Measurements from ENCODE around the gene DTWD2. TPM values are rescaled to one million over a fixed set of nuclear protein-coding genes. Genes with fewer than 3 reads are reported as not detected.

Gene DTWD2
- total and polyA plus RNA-seq, 2 experiments from 2014 or later, result 4.1 to 15.4 TPM

- Histone ChIP-seq H3K27me3 (ENCODE audit: insufficient read depth) (no peaks in the 10 kb centered on the region), H2AFZ (no peak overlapping the region), H3K9me2 (ENCODE audit: insufficient read depth) (no peaks in the 10 kb centered on the region), H3K4me1 (ENCODE audit: insufficient read depth) (peaks cover 8% of the 10 kb centered on the region; the same call in 1 of the 2 replicates), H3F3A (replicated peaks; ENCODE audit: low read depth) (no peaks in the 10 kb centered on the region), H3K27ac (ENCODE audit: low read depth) (no peak overlapping the region), H4K20me1 (replicated peaks; ENCODE audit: insufficient read depth) (no peaks in the 10 kb centered on the region), H3K4me3 (no peak overlapping the region), H3K4me2 (no peak overlapping the region), H3K79me2 (replicated peaks; ENCODE audit: insufficient read depth) (no peaks in the 10 kb centered on the region), H3K36me3 (ENCODE audit: insufficient read depth) (peaks cover 7% of the 10 kb centered on the region; the same call in 1 of the 2 replicates)
- Mint-ChIP-seq H3K27me3 (ENCODE audit: insufficient read depth, low read depth, poor library complexity) (no peaks in the 10 kb centered on the region), H3K27ac (no peak overlapping the region), H3K9me3 (peaks cover 3% of the 10 kb centered on the region; the same call in 1 of the 3 replicates), H3K4me3 (no peak overlapping the region), H3K36me3 (ENCODE audit: low read depth) (peaks cover 12% of the 10 kb centered on the region; the same call in 2 of the 3 replicates), H3K4me1 (peaks cover 10% of the 10 kb centered on the region)
- DNase-seq (ENCODE audit: low spot score) (no peak), ATAC-seq (no peak)
- no peak for TF ChIP-seq CREB1 (CRISPR knock-in tag; IDR thresholded peaks at IDR 0.05; ENCODE audit: low read depth)
- no peak for TF ChIP-seq EZH2 (IDR thresholded peaks at IDR 0.05; ENCODE audit: low read depth, unreplicated experiment)
- TF ChIP-seq, protein P1, sequence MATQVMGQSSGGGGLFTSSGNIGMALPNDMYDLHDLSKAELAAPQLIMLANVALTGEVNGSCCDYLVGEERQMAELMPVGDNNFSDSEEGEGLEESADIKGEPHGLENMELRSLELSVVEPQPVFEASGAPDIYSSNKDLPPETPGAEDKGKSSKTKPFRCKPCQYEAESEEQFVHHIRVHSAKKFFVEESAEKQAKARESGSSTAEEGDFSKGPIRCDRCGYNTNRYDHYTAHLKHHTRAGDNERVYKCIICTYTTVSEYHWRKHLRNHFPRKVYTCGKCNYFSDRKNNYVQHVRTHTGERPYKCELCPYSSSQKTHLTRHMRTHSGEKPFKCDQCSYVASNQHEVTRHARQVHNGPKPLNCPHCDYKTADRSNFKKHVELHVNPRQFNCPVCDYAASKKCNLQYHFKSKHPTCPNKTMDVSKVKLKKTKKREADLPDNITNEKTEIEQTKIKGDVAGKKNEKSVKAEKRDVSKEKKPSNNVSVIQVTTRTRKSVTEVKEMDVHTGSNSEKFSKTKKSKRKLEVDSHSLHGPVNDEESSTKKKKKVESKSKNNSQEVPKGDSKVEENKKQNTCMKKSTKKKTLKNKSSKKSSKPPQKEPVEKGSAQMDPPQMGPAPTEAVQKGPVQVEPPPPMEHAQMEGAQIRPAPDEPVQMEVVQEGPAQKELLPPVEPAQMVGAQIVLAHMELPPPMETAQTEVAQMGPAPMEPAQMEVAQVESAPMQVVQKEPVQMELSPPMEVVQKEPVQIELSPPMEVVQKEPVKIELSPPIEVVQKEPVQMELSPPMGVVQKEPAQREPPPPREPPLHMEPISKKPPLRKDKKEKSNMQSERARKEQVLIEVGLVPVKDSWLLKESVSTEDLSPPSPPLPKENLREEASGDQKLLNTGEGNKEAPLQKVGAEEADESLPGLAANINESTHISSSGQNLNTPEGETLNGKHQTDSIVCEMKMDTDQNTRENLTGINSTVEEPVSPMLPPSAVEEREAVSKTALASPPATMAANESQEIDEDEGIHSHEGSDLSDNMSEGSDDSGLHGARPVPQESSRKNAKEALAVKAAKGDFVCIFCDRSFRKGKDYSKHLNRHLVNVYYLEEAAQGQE (IDR thresholded peaks at IDR 0.05; ENCODE audit: unreplicated experiment), result no peak
Observed at GRCh38 chr5:118937393-118938061, 50.8 kb downstream of the DTWD2 start.

DNA sequence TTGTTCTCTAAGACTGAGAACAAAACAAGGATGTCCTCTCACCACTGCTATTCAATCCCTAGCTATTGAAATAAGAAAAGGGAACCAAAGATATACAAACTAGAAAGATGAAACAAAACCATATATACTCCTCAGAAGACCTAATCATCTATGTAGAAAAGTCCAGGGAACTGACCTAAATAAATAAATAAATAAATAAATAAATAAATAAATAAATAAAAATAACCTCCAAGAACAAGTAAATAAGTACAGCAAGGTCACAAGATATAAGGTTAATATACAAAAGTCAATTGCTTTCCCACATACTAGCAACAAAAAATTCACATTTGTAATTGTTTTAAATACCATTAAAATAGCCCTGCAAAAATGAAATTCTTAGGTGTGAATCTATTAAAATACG, 54.6 kb downstream of the DTWD2 start:
- peaks cover 21% of the 10 kb centered on the region for H3K4me1 Mint-ChIP-seq

More for the DNA sequence above, 54.6 kb downstream of the DTWD2 start:
- Histone ChIP-seq H3K4me1 (ENCODE audit: insufficient read depth) (peaks cover 16% of the 10 kb centered on the region; the same call in 1 of the 2 replicates), H3K79me2 (replicated peaks; ENCODE audit: insufficient read depth) (no peaks in the 10 kb centered on the region), H3F3A (replicated peaks; ENCODE audit: low read depth) (no peaks in the 10 kb centered on the region), H2AFZ (no peak overlapping the region), H3K36me3 (ENCODE audit: insufficient read depth) (no peaks in the 10 kb centered on the region), H3K9me2 (ENCODE audit: insufficient read depth) (no peaks in the 10 kb centered on the region), H3K27me3 (ENCODE audit: insufficient read depth) (no peaks in the 10 kb centered on the region), H4K20me1 (replicated peaks; ENCODE audit: insufficient read depth) (no peaks in the 10 kb centered on the region), H3K27ac (ENCODE audit: low read depth) (no peak overlapping the region), H3K4me3 (no peak overlapping the region), H3K4me2 (no peak overlapping the region)
- peaks cover 2% of the 10 kb centered on the region for H3K27me3 Mint-ChIP-seq (ENCODE audit: insufficient read depth, low read depth, poor library complexity)
- no peak overlapping the region for H3K4me3 Mint-ChIP-seq
- TF ChIP-seq EZH2phosphoT487 (IDR thresholded peaks at IDR 0.05; ENCODE audit: unreplicated experiment), result no peak
- no peak for TF ChIP-seq NANOG (IDR thresholded peaks at IDR 0.05; ENCODE audit: borderline replicate concordance)
- no peak for TF ChIP-seq STAT1 (IDR thresholded peaks at IDR 0.05; ENCODE audit: unreplicated experiment)
- TF ChIP-seq, protein P2, sequence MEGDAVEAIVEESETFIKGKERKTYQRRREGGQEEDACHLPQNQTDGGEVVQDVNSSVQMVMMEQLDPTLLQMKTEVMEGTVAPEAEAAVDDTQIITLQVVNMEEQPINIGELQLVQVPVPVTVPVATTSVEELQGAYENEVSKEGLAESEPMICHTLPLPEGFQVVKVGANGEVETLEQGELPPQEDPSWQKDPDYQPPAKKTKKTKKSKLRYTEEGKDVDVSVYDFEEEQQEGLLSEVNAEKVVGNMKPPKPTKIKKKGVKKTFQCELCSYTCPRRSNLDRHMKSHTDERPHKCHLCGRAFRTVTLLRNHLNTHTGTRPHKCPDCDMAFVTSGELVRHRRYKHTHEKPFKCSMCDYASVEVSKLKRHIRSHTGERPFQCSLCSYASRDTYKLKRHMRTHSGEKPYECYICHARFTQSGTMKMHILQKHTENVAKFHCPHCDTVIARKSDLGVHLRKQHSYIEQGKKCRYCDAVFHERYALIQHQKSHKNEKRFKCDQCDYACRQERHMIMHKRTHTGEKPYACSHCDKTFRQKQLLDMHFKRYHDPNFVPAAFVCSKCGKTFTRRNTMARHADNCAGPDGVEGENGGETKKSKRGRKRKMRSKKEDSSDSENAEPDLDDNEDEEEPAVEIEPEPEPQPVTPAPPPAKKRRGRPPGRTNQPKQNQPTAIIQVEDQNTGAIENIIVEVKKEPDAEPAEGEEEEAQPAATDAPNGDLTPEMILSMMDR (conservative IDR thresholded peaks at IDR 0.05; ENCODE audit: low read depth in 2 of 2), result no peak
- no peak for DNase-seq (ENCODE audit: low spot score)
- peaks cover 28% of the 10 kb centered on the region for H3K36me3 Mint-ChIP-seq (ENCODE audit: low read depth)
- no peak overlapping the region for H3K27ac Mint-ChIP-seq
- no peak for ATAC-seq
- peaks cover 22% of the 10 kb centered on the region; the same call in 2 of the 3 replicates for H3K9me3 Mint-ChIP-seq
